Activated CD4-positive, alpha-beta T cell treated with anti-CD3 and anti-CD28 coated beads, Interleukin-2, amount 10 ng/mL, durations not matched to agents 7 days and 5 days (primary cell): ENCODE measurements around the gene PITPNM1. TPM values are rescaled to one million over a fixed set of nuclear protein-coding genes. Genes with fewer than 3 reads are reported as not detected.

Experiments used
- CTCF ChIA-PET: fragments of 350-600 bp; sonication (Branson Sonifier 250); formaldehyde crosslinking; loops from one replicate; lab custom pipeline; 2021; ENCODE audit warnings: antibody characterized with exemption; lab: Charles Lee
- POLR2A ChIA-PET: fragments of 350-600 bp; sonication (Branson Sonifier 250); formaldehyde crosslinking; loops from one replicate; lab custom pipeline; 2021; ENCODE audit warnings: antibody characterized with exemption; lab: Charles Lee
- DNase-seq: peaks from one replicate; pipeline ENCODE4 v3.0.0-alpha.2; 2020
- H3K27ac Mint-ChIP-seq: one replicate; pipeline ENCODE4 v1.8.0; 2021; ENCODE audit warnings: mild to moderate bottlenecking, moderate library complexity, mixed read lengths
- H3K27me3 Mint-ChIP-seq: one replicate; pipeline ENCODE4 v1.8.0; 2021; ENCODE audit warnings: mixed read lengths
- H3K36me3 Mint-ChIP-seq: one replicate; pipeline ENCODE4 v1.8.0; 2021; ENCODE audit warnings: low read depth, mixed read lengths
- H3K4me1 Mint-ChIP-seq: one replicate; pipeline ENCODE4 v1.8.0; 2021; ENCODE audit warnings: mixed read lengths
- H3K4me3 Mint-ChIP-seq: one replicate; pipeline ENCODE4 v1.8.0; 2021; ENCODE audit warnings: mild to moderate bottlenecking, moderate library complexity, mixed read lengths
- H3K9me3 Mint-ChIP-seq: one replicate; pipeline ENCODE4 v1.8.0; 2021; ENCODE audit warnings: mixed read lengths
- total RNA-seq, 2 experiments: library from RNA; stranded (reverse); gene quantifications; one replicate each; pipeline ENCODE4 v1.2.3, GENCODE V29; 2021

Gene PITPNM1
- total RNA-seq, 2 experiments from 2014 or later = 100 to 110 TPM

DNA sequence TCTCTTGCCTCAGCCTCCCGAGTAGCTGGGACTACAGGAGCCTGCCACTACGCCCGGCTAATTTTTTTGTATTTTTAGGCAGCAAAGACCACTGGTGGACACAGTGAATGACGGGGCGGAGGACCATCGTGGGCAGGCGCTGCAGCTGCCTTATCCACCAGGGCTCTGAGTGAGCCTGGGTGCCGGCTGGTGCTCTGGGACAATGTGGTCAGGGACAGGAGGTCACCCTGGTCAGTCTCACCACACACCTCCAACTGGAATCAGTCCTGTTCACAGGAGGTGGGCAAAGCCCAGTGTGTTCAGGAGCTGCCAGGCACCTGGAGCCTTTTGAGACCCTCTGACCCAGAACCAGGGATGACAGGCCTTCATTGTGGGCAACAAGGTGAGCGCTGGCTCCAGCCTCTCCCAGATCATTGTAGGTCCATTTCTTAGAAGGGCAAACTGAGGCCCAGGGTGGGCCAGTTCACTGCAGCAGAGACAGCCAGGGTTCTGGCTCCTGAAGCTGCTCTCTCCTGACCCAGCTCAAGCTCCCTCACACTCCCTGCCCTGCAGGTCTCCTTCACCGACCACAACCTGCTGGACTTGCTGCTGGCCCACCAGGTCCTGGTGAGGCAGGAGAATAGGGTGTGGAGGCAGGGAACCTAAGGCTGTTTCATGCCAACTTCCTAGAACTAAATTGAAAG is 33.8 kb upstream of the PITPNM1 start:
- ChIA-PET POLR2A (no interaction called here), CTCF (no interaction called here)
- Mint-ChIP-seq H3K27me3 (no peaks in the 10 kb centered on the region), H3K36me3 (peaks cover 2% of the 10 kb centered on the region), H3K27ac (no peak overlapping the region), H3K9me3 (peaks cover 5% of the 10 kb centered on the region), H3K4me3 (no peak overlapping the region), H3K4me1 (no peaks in the 10 kb centered on the region)
- no peak for DNase-seq

DNA sequence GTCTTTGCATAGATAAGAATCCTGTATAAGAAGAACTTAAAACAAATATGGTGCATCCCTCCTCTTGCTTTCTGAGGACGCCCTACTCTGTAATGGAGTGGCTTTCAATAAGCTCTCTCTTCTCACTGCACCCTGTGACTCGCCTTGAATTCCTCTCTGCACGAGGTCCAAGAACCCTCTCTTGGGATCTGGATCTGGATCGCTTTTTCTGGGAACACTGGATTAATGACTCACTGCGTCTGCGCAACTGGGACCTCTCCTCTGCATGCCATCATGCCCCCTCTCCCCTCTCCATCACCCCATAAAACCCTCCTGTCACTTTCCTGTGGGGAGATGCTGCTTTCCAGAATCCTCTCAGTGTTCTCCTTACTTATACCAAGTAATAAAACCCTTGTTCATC is 33.1 kb upstream of the PITPNM1 start:
- Mint-ChIP-seq H3K4me3 (no peak overlapping the region), H3K4me1 (no peaks in the 10 kb centered on the region)
- CTCF ChIA-PET = interaction anchor here (0.8 kb wide), 1 partner anchor 13 kb away, joined by 3 read pairs; no protein-coding TSS in a partner anchor

DNA sequence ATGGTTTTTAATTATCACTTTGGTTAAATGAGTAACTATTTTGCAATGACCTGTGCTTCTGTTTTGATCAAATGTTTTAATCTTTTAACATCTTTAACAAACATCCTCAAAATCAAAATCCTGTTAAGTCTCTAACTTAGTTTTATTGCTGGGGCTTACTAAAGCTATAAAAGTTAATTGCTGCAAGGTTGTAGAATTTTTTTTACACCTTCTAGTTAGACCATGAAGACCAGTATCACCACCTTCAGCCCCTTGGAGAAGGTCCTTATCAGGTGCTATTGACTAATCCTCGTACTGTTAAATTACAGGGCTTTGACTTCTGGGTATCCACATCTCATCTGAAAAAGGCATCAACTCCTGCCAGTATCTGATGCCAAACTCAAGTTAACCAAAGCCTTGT is 30.4 kb upstream of the PITPNM1 start:
- Mint-ChIP-seq H3K27me3 (peaks cover 3% of the 10 kb centered on the region), H3K9me3 (peaks cover 18% of the 10 kb centered on the region), H3K4me3 (no peak overlapping the region), H3K27ac (no peak overlapping the region), H3K36me3 (peaks cover 4% of the 10 kb centered on the region), H3K4me1 (no peaks in the 10 kb centered on the region)
- DNase-seq = no peak
- POLR2A ChIA-PET = no interaction called here
- CTCF ChIA-PET = interaction anchor here (1.0 to 1.8 kb wide), 2 partner anchors 9 to 24 kb away, joined by 3 to 4 read pairs; no protein-coding TSS in a partner anchor

More for the DNA sequence above, 33.1 kb upstream of the PITPNM1 start:
- Mint-ChIP-seq H3K9me3 (peaks cover 9% of the 10 kb centered on the region), H3K27ac (no peak overlapping the region), H3K27me3 (peaks cover 3% of the 10 kb centered on the region), H3K36me3 (peaks cover 4% of the 10 kb centered on the region)
- POLR2A ChIA-PET = no interaction called here
- DNase-seq = no peak

DNA sequence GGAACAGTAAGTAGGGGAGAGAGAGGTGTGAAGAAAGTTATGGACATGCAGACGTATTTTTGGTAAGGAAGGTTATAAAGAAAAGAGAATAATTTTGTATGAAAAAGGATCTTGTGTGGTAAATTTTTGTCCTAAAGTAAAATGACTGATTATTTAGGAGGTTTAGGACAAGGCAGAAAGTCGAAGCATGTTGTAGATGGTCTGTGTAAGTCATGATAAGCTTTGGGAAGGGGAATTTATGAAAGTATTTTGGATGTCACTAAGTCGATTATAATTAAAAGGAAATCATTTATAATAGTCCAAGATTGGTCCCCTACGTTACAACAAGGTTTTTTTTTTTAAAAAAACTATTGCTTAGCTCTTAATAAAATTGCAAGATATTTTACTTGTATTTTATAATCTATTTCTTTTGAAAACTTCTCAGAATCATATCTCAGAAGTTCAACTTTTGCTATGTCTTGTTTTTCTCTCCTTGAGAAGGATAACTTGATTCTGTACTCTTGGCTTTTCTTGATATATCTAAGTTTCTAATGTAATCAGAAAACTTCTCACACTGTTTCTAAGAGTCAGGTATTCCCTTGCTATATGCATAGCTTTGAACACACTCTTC is 29.0 kb upstream of the PITPNM1 start:
- H3K27me3 Mint-ChIP-seq = peaks cover 5% of the 10 kb centered on the region
- peaks cover 18% of the 10 kb centered on the region for H3K9me3 Mint-ChIP-seq
- H3K4me3 Mint-ChIP-seq = no peak overlapping the region
- no peaks in the 10 kb centered on the region for H3K4me1 Mint-ChIP-seq
- peaks cover 4% of the 10 kb centered on the region for H3K36me3 Mint-ChIP-seq
- CTCF ChIA-PET = no interaction called here
- DNase-seq = no peak
- POLR2A ChIA-PET = no interaction called here
- no peak overlapping the region for H3K27ac Mint-ChIP-seq

DNA sequence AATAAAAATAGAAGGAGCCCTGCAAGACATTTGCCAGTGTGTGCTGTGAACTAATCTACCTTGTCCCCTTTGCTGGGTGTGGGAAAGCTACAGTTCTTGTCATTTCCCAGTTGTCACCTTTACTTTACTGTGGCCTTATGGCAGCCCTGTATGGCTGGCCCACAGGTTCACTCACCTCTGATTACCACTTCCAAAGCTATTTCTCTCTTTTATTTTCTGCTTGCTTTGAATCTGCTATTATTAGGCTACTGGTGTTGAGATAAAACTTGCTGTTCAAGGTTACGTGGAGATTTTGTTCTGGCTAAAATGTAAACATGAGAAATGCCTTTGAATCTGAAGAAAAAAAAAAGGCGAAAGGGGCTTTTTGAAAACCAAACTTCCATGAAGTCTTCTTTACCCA is 27.7 kb upstream of the PITPNM1 start:
- H3K4me3 Mint-ChIP-seq = no peak overlapping the region
- DNase-seq = no peak
- peaks cover 4% of the 10 kb centered on the region for H3K36me3 Mint-ChIP-seq
- CTCF ChIA-PET = no interaction called here
- H3K4me1 Mint-ChIP-seq = no peaks in the 10 kb centered on the region
- POLR2A ChIA-PET = no interaction called here
- H3K27ac Mint-ChIP-seq = no peak overlapping the region
- peaks cover 9% of the 10 kb centered on the region for H3K27me3 Mint-ChIP-seq
- peaks cover 18% of the 10 kb centered on the region for H3K9me3 Mint-ChIP-seq

DNA sequence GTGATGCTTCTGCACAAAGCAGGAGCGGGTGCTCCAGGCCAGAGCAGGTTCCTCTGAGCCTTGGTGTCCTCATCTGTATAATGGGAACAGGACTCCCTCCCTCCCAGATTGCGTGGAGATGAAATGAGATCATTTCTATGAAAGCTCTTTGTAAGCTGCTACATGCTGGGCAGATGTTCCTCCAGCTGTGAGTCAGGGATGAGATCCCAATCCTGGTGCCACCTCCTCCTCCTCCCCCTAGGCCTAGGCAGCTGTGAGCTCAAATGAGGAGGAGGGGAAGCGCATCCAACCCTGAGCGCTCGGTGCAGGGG is 25.1 kb upstream of the PITPNM1 start:
- Mint-ChIP-seq H3K9me3 (peaks cover 18% of the 10 kb centered on the region), H3K36me3 (peaks cover 4% of the 10 kb centered on the region), H3K4me1 (no peaks in the 10 kb centered on the region), H3K27ac (no peak overlapping the region), H3K27me3 (peaks cover 14% of the 10 kb centered on the region), H3K4me3 (no peak overlapping the region)
- CTCF ChIA-PET = interaction anchor here (1.3 kb wide), 1 partner anchor 9 kb away, joined by 4 read pairs; no protein-coding TSS in a partner anchor
- POLR2A ChIA-PET = no interaction called here
- DNase-seq = no peak

DNA sequence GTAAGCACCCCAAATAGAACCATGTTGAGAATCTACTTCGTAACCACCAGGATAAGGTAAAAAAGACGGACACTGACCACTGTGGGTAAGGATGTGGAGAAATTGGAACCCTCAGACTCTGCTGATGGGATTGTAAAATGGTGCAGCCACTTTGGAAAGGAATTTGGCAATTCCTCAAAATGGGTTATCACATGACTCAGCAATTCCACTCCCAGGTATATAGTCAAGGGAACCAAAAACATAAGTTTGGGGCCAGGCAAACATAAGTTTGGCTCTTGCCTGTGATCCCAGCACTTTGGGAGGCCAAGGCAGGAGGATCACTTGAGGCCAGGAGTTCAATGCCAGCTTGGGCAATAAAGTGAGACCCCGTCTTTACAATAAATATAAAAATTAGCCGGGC is 23.2 kb upstream of the PITPNM1 start:
- Mint-ChIP-seq H3K27ac (no peak overlapping the region), H3K4me1 (no peaks in the 10 kb centered on the region), H3K27me3 (peaks cover 11% of the 10 kb centered on the region), H3K36me3 (no peaks in the 10 kb centered on the region), H3K9me3 (peaks cover 9% of the 10 kb centered on the region), H3K4me3 (no peak overlapping the region)
- CTCF ChIA-PET = interaction anchor here (1.0 kb wide), 1 partner anchor 143 kb away, joined by 4 read pairs; no protein-coding TSS in a partner anchor
- POLR2A ChIA-PET = no interaction called here
- no peak for DNase-seq

DNA sequence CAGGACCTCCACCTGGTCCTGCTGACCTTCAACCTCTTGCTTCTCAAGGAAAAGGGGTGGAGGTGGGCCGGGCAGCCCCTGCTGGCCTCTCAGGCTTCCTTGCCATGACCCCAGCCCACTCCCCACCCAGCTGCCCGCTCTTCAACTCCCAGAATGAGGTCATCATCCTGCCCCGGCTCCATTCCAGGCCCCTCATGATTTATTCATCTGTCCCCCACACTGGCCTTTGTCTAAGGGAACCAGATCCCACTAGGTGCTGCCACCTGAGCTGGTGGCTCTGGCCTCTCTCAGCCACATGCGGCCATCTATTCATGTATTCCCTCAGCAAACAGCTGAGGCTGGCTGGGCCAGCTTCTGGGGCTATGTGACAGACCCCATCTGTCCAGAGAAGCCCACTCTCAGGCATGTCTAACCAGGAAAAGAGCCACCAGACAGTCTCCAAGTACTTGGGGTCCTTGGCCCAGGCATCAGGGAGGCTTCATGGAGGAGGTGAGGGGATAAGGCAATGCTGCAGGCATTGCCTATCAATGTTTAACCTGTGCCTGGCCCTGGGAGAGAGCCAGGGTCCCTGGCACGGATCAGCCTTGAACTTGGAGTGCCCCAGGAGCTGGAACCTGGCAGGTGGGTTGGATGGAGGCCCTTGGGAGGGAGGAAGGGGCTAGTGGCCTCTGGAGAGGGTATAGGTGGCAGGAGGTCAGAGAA is 20.3 kb upstream of the PITPNM1 start:
- DNase-seq = no peak
- no peaks in the 10 kb centered on the region for H3K4me1 Mint-ChIP-seq
- H3K4me3 Mint-ChIP-seq = no peak overlapping the region
- H3K36me3 Mint-ChIP-seq = no peaks in the 10 kb centered on the region
- ChIA-PET POLR2A (no interaction called here), CTCF (interaction anchor here (0.6 kb wide), 1 partner anchor 13 kb away, joined by 3 read pairs; no protein-coding TSS in a partner anchor)
- H3K27ac Mint-ChIP-seq = no peak overlapping the region
- H3K27me3 Mint-ChIP-seq = peaks cover 11% of the 10 kb centered on the region
- no peaks in the 10 kb centered on the region for H3K9me3 Mint-ChIP-seq

DNA sequence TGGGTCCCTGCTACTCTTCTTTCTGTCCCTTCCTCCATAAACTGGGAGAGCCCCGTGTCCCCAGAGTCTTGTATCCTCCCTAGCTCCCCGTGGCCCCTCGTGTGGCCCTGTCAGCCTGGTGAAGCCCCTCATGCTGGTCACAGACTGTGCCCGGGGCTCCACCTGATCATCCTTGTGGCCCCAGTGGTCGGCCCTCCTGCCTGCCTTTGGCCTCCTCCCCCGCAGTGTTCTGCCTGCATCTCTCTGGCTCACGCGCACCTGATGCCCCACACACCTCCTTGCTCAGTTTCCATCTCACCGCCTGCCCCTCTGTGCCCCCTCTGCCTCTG is 19.3 kb upstream of the PITPNM1 start:
- Mint-ChIP-seq H3K27me3 (peaks cover 11% of the 10 kb centered on the region), H3K9me3 (no peaks in the 10 kb centered on the region), H3K27ac (no peak overlapping the region), H3K36me3 (no peaks in the 10 kb centered on the region), H3K4me3 (no peak overlapping the region), H3K4me1 (no peaks in the 10 kb centered on the region)
- CTCF ChIA-PET = no interaction called here
- no peak for DNase-seq
- POLR2A ChIA-PET = no interaction called here

DNA sequence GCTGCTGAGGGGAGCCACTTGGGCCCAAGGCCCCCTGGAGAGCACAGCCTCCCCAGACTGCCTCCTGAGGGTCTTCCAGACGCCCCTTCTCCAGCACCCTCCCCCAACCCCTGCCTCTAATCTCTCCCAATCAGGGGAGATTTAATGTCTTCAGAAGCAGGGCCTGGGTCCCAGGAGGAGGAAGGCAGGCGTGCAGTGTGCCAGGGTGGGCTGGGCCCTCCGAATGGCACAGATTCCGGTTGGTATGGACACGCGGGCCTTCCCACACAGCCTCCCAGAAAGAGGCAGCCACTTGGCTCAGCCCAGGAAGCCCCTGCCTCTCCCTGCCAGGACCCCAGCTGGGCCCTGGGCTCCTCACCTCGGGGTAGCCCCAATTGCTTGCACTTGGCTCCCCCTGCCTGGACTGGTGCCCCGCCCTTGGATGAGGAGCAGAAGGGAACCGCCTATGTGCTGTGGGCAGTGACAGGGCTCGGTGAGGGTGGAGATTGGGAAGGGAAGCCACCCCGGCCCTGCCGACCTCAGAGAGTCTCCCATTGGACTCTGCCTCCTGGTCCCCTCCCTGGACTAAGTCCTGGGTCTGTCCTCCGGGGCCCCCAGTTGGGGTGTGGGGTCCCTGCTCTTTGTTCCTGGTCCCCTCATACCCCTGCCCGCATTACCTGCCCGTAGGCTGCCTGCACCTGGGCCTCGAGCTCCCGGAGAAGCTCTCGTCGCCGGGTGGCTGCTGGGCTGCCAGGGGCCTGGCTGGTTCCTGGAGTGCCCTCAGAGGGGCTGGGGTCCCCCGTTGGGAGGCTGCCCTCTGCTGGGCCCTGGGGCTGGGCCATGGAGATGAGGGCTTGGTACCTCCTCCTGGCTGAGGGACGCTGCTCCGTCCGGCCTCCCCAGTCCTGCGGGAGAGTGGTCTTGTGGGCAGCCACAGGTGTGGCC is 18.7 kb upstream of the PITPNM1 start:
- H3K27ac Mint-ChIP-seq = no peak overlapping the region
- no peak overlapping the region for H3K4me3 Mint-ChIP-seq
- POLR2A ChIA-PET = no interaction called here
- no peaks in the 10 kb centered on the region for H3K4me1 Mint-ChIP-seq
- H3K27me3 Mint-ChIP-seq = peaks cover 8% of the 10 kb centered on the region
- no peak for DNase-seq
- CTCF ChIA-PET = no interaction called here
- no peaks in the 10 kb centered on the region for H3K36me3 Mint-ChIP-seq
- no peaks in the 10 kb centered on the region for H3K9me3 Mint-ChIP-seq

DNA sequence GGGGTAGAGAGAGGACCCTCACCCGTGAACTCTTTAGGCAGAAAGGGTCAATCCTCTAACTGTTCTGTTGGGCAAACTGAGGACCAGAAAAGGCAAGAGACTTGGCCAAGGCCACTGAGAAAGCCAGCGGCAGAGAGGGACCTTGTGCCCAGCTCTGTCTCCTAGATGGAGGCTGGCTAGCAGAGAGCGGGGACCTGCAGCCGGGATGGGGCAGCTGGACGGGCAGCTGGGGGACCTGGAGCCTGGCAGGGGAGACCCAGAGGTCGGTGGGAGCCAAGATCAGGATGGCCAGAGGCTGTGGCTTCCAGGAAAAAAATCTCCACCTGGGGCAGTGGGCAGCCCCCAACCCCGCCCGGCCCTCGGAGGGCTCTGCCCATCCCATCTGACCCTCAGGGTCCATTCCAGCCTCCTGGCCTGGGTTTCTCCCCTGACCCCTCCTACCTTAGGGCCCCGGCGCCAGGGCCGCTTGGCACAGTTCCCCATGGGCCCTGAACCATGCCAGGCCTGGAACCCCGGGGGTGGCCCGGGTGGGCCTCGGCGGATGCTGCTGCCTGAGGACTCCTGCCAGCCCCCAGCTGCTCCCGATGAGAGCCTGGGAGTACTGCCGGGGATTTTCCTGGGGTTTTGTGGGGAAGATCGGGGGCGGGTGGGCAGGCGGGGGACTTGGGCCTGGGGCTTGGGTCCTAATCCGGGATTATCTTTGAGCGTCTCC is 17.8 kb upstream of the PITPNM1 start, which contains the start of gene CABP2:
Gene CABP2, minus strand, starts transcription at position 603 of the 712 bp plus-strand sequence. Its CDS starts 120 bp downstream, at position 483.
- Mint-ChIP-seq H3K36me3 (no peaks in the 10 kb centered on the region), H3K4me1 (no peaks in the 10 kb centered on the region), H3K4me3 (no peak within 1 kb of the TSS), H3K27ac (no peak within 1 kb of the TSS), H3K9me3 (no peaks in the 10 kb centered on the region), H3K27me3 (peaks cover 6% of the 10 kb centered on the region)
- no peak for DNase-seq
- POLR2A ChIA-PET = no interaction called here
- CTCF ChIA-PET = interaction anchor here (0.6 kb wide), 1 partner anchor 507 kb away, joined by 3 read pairs; no protein-coding TSS in a partner anchor

DNA sequence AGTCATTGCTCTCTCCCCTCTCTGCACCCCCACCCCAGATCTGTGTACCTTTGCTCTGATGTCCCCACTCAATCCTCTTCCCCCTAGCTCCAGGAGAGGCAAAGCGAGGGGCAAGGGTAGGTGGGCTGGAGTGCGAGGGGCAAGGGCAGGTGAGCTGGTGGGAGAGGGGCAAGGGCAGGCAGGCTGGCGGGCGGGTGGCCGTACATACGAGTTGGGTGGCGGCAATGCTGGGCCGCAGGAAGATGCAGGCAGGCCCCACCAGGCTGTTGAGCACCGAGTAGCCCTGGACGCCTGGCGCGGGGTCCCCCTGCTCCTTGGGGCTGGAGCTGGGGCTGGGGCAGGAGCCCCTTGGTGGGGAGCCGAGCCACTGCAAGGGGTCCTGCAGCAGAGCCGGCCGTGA is 17.2 kb upstream of the PITPNM1 start:
- no peak overlapping the region for H3K27ac Mint-ChIP-seq
- H3K4me1 Mint-ChIP-seq = no peaks in the 10 kb centered on the region
- H3K4me3 Mint-ChIP-seq = no peak overlapping the region
- ChIA-PET CTCF (interaction anchor here (0.6 to 1.0 kb wide), 2 partner anchors 9 to 507 kb away, joined by 3 read pairs; no protein-coding TSS in a partner anchor), POLR2A (no interaction called here)
- no peaks in the 10 kb centered on the region for H3K36me3 Mint-ChIP-seq
- no peak for DNase-seq
- H3K9me3 Mint-ChIP-seq = no peaks in the 10 kb centered on the region
- peaks cover 3% of the 10 kb centered on the region for H3K27me3 Mint-ChIP-seq
